Activated gamma-delta T cell treated with anti-CD3 and anti-CD28 coated beads, Interleukin-2, amount 50 U/mL, for 16 hours (primary cell): Measurements from ENCODE around the gene LHFPL6.

ENCODE experiments used
- DNase-seq: peaks from one replicate; pipeline ENCODE4 v3.0.0-alpha.2; 2020; ENCODE audit warnings: low read depth

LHFPL6 gene

DNA sequence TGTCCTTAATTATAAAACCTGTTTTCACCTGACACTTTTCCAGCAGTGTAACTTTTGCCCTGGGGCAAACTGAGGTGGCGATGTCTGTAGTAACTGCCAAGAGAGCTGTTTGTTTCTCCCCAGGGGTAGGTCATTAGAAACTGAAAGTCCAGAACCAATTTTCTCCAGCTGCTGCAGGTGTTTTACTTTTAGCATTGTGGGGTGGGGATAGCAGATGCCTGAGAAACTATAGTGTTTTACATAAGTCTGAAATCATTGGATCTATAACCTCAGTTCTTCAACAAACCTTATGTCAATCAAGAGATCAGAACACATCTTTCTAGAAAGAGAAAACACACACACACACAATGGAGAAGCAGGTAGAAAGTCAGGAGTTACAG, 92.7 kb downstream of the LHFPL6 start:
- DNase-seq: no peak

DNA sequence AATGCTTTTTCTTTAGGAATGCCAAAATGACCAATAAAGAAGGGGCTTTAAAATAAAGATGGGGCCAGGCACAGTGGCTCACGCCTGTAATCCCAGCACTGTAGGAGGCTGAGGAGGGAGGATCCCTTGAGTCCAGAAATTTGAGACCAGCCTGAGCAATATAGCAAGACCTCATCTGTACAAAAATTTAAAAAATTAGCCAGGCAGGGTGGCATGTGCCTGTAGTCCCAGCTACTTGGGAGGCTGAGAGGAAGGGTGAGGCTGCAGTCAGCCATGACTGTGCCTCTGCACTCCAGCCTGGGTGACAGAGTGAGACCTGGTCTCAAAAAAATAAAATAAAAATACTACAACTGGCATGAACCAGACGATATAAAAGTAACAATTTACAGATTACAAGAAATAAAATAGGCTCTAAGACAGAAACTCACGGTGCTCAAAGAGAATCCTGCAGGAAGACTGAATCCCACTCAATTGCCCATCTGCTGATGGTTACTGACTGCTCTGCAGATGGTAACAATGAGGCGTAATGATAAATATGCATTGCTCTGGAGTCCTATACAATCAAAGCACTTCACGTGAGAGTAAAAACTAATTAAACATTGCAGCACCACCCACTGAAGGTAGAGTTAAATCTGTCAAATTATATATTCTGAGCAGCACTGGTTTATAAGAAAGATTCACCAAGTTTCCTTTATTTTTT, 93.2 kb downstream of the LHFPL6 start:
- DNase-seq: no peak

DNA sequence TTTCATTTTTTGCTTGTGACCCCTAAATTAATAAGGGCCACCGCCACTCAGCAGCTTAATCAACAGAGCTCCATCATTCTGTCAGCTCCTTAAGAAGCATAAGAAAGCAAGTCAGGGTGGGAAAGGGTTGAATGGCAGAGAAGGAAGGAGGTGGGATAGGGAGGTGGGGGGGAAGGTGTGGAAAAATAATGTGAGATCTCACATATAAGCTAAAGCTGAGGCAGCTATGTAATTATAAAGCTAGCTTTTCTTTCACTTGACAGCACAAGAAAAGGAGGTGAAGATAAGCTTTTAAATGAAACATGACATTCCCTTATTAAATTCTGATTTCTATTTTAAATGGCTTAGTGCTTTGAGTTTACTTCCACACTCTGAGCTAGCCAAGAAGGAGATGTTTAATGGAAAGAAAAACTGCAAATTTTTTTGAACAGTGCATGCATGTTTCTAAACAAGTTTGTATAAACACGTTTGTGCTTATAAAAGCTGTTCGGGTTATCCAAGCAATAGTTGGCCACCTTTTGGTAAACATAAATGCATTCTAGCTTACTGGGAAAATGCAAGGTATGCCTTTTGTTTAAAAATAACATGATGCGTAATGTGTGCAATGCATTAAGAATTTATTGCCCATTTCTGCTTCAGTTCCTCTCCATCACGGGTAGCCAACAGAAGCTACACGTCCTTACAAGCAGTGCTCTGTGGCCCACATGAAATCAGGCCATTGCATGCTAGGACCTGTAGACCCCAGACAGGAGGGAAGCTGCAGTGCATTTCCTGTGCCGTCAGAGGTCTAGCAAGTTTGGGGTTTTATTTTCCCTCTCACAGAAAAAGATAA, 96.2 kb downstream of the LHFPL6 start:
- no peak for DNase-seq

DNA sequence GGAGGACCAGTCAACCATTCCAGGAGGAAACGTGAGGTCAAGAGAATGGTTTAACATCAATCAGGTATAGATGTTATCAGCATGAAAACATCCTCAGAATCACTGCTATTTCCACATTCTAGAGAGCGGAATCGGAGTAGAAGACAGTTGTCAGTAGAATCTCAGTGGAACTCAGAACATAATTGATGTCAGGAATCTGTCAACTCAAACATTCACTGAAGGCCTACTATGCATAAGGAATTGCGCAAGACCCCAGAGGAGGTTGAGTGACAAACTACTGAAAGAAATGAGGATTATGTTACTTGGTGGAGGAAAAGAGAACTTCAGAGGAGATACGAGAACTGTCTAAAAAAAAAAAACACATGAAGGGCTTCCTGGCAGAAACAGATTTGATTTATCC, 97.8 kb downstream of the LHFPL6 start:
- no peak for DNase-seq

- DNase-seq: no peak
These were observed 99.9 kb downstream of the LHFPL6 start for GRCh38 chr13:39503048-39503447.

GRCh38 chr13:39501702-39502324, 101.2 kb downstream of the LHFPL6 start:
- DNase-seq: no peak

- DNase-seq: no peak
These were observed 103.4 kb downstream of the LHFPL6 start for GRCh38 chr13:39499604-39500003.

DNA sequence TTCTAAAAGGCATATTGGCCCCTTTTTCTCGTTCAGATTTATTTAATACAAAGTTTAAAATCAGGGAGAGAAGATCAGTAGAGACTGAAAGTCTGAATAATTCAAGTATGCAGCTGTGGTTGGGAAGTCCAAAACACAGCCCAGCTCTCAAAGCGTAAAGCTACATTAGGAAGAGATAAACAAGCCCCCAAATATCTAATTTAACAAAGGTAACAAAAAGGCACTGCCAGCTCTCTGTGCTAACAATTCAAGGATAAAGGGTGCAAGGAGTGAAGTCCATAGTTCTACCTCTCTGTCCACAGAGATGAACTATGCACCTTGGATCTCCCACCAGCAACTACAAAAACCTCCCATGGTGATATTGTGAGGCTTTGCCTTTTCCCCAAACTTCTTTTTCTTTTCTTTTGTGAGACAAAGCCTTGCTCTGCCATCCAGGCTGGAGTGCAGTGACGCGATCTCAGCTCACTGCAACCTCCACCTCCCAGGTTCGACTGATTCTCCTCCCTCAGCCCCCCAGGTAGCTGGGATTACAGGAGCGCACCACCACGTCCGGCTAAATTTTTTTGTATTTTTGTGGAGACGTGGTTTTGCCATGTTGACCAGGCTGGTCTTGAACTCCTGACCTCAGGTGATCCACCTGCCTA, 104.4 kb downstream of the LHFPL6 start:
- DNase-seq: no peak

GRCh38 chr13:39496506-39496905, 106.5 kb downstream of the LHFPL6 start:
- no peak for DNase-seq

DNA sequence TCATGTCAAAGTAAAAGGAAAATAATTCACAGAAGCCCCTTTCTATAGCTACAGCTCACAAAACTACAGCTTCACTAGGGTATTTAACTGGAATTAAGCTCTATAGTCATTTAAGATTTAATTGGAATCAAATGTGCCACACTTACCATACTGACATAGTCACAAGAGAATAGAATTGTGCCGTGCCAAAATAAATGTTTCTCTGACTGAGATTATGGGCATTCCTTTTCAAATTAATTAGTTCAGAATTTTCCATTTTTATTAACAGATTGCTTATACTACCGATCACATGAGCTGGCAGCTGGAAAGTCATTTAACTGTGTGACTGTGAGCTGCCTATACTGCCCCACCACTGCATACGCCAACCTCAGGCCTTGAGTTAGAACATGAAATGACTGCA, 108.4 kb downstream of the LHFPL6 start:
- no peak for DNase-seq

GRCh38 chr13:39494006-39494405, 109.0 kb downstream of the LHFPL6 start:
- no peak for DNase-seq

- DNase-seq: no peak
These were observed 112.9 kb downstream of the LHFPL6 start for GRCh38 chr13:39490136-39490535.

DNA sequence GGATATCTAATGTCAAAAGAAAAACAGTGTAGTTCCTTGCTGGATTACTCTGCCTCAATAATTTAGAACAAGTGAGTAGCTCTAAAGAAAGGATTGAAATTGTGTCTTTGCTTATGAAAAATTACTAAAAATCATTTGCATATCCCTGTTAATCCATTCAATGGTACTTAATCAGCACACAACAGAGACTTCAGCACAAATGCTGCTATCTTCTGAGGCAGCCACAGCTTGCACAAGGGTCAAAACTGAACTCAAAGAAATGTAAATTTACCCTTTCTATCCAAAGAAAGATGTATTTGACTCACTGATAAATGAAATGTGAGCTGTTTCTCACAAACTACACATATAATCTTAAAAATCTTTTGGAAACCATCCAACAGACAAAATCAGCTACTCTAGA, 116.2 kb downstream of the LHFPL6 start:
- no peak for DNase-seq

- DNase-seq: no peak
These were observed 117.7 kb downstream of the LHFPL6 start for GRCh38 chr13:39485314-39485700.

DNA sequence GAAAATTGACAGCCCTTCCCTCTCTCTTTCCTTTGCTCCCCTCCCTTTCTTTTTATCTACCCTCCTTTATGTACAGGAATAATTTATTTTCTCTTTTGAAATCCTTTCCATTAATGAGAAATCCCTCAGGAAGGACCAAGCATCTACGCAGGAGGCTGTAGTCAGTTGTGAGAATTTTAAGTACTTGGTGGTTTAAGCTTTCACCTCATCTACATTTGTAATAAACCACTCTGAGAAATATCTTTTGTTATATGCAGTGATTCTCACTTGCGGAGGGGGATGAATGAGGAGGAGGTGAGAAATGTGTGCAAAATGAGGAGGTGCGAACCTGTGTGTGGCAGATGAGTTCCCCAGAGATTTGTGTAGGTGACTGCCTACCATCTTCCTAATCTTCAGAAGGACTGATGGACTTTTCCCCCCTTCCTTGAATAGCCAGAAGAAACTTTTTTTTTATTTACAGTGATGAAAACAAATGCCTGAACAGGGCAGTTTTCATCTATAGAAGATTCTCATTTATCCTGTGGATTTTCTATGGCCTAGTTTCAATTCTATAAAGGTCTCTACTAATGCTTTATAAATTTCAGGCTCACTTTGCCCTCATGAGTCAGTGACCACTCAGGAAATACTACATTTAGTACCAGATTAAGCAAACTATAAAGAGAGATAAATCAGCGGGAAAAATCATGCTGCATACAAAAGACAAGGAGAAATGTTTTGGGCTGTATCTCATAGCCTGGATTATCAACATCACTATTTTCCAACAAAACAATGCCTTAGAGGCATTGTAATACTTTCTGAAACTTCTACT, 118.3 kb downstream of the LHFPL6 start:
- DNase-seq: no peak

GRCh38 chr13:39483326-39483725, 119.7 kb downstream of the LHFPL6 start:
- DNase-seq: no peak

GRCh38 chr13:39481491-39481890, 121.5 kb downstream of the LHFPL6 start:
- no peak for DNase-seq

DNA sequence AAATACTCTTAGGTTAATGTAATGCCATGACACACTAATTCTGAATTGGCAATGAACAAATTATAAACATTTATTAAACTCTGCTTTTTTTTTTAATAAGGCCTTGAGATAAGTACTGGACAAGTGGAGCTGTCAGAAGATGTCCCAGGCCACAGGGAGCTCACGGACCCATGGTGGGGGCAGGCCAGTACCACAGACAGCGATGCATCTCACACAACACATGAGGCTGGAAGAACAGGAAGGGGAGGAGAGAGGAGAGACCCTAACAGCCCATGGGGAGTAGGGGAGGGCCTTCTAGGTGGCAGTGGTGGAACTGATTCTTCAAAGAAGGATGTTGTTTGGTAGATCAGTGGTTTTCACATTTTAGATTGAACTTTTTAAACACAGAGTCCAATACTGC, 128.4 kb downstream of the LHFPL6 start:
- DNase-seq: no peak

GRCh38 chr13:39469676-39470075, 133.3 kb downstream of the LHFPL6 start:
- DNase-seq: no peak

DNA sequence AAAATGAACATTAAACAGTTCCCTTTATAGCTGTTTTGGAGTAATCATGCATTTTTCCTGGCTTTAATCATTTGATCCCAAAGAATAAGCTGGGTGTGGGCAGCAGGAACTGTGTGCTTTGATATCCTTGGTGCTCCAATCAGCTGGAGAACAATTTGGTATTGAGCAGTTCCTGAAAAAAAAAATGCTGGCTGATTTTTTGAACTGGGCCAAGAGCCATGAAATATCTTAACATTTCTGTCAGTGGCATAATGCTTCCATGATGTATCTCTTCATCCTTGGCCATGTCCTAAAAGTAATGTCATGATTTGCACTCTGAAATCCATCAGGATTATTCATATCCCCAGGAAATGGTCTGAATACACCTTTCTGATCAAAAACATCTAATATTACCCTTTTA, 134.7 kb downstream of the LHFPL6 start:
- DNase-seq: no peak

- DNase-seq: no peak
These were observed 139.4 kb downstream of the LHFPL6 start for GRCh38 chr13:39463611-39464010.

GRCh38 chr13:39462906-39463305, 140.1 kb downstream of the LHFPL6 start:
- DNase-seq: no peak
